Right hindlimb (tissue), 1 donor: ENCODE results near the gene PLCD3.
"Not testable (repeated sequence)": the region's sequence is repeated elsewhere in the genome, so short reads cannot be mapped to it uniquely, and the experiment has no call there.

Experiments
- DNase-seq: peaks from one replicate; pipeline ENCODE4 v3.0.0-alpha.2; 2018

The PLCD3 gene

DNA sequence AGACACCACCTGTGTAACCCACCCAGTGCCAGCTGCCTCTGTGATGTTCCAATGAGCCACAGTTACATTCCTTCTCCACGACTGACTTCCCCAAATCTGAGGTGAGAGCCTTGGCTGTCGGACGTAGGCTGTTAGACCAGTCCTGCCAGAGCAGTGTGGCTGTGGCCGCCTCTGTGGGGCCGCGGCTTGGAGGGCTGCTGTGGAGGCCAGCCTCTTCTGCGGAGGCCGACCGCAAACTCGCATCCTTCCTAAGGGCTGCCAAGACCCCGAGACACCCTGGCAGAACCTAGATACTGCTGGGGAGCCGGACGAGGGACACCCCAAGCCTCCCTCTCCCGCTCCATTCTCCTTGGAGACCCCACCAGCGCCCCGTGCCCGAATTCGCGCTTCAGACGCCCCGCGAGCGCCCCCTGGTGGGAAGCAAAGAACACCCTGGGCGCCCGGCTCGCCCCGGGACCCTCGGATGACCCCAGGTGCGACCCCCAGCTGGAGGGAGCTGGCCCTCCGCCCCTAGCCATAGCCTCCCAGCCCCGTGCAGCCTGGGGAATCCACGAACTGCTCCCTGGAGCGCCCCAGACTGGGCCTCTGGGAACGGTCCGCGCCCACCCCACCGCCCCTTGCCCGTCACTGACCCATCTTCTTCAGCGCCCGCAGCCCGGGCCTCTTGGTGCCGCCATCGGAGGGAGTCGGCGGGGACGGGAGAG lies 547 bp downstream of the PLCD3 start:
- DNase-seq, result peak; percentile 59

DNA sequence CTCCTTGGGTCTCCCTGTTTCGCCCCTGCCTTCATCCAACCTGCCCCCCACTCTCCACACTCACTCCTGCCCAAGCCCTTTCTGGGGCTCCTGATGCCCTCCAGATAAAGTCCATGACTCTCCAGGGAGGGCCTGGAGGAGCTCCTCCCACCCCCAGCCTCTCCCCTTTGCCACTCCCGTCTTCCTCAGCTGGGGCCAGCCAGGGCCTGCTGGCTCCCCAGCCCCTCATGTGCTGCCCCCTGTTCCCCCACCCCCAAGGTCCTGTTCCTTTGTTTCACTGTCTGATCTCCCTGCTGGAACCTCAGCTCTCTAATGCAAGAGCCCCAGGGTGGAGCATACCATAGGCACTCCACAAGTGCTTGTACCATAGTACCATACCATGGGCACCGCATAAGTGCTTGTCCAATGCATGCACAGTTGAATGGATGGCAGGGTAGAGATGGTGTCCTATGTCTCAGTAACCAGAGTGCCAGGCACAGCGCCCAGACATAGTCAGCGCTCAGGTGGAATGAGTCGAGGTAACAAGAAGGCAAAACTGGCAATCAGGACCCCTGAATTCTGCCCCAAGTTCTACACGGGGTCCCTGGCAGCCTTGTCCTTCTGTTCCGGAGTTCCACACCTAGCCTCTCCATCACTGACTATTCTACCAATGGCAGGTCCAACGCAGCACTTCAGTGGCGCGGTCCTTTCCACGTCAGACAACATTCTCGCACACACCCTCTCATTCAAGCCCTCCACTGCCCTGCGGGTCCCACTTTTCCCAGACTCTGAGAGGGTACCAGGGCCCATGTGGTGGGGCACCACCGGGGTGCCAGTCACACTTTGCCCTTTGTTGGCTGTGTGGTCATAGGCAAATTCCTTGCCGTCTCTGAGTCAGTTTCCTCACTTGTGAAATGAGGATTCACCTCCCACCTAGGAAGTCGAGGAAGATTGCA lies 1.4 kb downstream of the PLCD3 start:
- no peak for DNase-seq

DNA sequence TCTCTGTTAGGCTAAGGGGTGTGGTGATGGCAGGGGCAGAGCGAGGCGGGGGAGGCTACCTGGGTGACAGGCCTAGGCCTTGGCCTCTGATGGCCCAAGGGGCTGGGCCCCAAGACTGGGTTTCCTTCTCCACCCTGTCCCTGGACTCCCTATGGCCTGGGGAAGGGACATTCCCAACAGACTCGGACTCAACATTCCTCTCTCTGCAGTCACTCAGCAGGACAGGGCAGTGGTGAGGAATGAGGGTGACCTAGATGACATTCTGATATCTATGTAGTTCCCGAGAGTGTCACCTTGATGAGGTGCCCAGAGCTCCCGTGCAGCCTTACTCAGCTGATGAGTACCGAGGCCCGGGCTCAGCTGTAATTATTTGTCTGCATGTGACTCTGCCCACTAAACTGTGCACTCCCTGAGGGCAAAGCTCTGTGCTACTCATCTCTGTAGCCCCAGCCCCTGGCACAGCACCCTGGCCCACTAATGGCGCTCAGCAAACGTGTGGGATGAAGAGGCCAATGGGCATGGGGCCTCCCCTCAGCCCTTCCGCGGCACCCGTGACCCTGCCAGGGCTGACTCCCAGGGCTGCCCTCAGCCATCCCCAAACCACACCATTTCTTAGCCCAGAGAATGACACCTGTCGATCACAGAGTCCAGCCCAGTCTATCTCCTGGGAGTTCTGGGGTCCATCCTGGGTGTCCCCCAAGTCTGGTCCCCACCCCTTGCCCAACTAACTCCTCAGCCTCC lies 2.2 kb downstream of the PLCD3 start:
- no peak for DNase-seq

DNA sequence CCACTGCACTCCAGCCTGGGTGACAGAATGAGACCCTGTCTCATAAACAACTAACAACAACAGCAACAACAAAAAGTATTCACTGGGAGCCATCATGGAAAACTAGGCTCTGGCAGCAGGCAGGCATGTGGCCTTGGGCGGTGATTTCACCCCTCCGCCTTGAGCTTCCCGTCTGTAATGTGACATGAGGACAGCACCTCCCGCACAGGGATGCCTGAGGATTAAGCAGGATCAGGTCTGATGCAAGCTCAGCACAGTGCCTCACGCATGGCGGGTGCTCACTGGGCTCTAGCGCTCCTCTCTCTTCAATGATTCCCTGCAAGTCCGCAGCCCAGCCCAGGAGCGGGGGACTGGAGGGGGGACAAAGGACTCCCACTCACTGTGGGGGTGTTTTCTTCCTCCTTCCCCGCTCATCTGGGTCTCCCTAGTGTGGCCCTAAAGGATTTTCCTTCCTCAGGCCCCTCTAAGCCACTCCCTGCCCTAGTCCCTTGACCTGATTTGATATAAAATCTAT lies 2.8 kb downstream of the PLCD3 start:
- no peak for DNase-seq

DNA sequence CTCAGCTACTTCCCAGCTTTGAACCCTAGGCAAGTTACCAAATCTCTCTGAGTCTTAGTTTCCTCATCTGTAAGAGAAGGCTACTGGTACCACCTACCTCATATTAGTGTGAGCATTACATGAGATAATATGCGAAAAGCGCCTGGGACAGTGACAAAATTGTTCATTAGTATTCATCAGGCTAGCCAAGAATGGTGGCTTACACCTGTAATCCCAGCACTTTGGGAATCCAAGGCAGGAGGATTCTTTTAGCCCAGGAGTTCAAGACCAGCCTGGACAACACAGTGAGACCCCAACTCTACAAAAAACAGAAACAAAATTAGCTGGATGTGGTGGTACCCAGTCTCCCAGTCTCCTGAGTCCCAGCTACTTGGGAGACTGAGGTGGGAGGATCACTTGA lies 3.3 kb downstream of the PLCD3 start:
- no peak for DNase-seq

DNA sequence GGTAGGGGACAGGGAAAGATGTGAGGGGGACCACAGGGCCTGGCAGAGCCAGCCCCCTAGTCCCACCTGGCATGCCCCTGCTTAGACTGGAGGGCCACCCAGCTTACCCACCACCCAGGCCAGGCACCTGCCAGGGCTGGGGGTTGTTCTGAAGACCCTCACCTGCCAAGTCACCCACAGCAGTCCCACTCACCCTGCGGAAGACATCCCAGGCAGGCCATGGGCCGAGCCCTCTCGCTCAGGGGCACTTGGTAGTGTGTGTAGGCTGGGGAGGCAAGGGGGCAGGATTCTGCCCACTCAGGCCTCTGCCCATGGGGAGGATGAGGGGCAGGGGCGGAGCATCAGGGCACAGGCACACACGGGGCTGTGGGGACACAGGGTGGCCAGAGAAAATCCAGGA lies 4.0 kb downstream of the PLCD3 start:
- no peak for DNase-seq

DNA sequence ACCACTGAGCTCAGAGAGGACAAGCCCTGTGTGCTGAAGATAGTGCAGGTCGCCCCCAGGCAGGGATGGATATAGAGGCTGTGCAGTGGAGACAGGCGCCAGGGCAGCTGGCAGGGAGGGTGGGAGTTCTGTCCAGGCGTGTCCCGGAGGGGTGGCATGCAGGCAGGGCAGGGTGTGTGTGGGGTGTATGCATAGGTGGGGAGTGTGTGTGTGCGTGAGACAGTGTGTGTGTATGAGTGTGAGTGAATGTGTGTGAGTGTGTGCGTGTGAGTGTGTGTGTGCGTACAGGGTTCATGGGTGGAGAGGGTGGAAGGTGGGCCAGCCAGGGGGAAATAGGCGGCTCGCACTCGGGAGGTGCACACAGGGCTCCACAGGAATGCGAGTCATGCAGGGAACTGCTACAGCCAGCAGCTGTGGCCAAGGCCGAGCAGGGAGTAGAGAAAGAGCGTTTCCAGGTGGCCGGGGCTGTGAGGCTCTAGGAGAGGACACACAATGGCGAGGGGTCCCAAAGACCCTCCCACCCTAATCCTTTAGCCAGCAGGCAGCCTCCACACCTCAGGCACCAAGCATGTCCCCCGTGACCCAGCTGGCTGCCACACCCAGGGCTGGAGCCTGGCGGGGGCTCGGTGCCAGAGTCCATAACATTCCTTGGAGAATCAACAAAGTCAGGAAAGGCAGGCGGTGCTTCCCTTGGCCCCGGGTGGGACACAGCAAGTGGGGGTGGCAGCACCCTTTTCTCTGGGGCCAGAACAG lies 4.6 kb downstream of the PLCD3 start:
- DNase-seq, result no peak

DNA sequence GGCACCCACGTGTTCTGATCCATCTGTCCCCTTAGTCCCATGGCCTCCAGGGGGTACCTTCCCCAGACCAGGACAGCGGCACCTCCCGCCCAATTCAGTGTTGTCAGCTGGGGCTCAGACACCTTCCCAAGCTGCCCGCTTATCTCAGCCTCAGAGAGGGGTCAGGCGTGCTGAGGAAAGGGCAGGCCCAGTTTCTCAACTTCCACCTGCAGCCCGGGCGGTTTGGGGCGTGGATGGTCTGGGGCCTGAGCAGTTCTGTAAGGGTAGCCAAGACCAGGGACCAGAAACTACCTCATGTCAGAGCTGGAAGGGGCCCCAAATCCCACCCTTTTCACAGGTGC lies 5.1 kb downstream of the PLCD3 start:
- DNase-seq, result no peak

DNA sequence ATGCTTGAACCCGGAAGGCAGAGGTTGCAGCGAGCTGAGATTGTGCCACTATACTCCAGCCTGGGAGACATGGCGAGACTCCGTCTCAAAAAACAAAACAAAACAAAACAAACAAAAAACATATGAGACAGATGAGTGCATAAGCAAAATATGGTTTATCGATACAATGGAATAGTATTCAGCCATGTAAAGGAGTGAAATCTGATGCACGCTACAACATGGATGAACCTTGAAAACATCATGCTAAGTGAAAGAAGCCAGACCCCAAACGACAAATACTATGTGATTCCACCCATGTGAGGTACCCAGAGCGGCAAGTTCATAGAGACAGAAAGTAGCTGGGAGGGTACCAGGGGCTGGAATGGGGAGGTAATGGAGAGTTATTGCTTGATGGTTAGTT lies 6.8 kb downstream of the PLCD3 start:
- no peak for DNase-seq

DNA sequence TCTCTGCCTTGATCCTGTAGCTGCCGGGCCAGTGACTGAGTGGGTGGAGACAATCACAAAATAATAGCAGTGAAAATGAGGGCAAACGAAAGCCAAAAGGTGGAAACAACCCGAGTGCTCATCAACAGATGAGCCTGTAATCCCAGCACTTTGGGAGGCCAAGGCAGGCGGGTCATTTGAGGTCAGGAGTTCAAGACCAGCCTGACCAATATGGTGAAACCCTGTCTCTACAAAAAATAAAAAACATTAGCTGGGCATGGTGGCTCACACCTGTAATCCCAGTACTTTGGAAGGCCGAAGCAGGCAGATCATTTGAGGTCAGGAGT lies 7.6 kb downstream of the PLCD3 start:
- not testable (repeated sequence) for DNase-seq

DNA sequence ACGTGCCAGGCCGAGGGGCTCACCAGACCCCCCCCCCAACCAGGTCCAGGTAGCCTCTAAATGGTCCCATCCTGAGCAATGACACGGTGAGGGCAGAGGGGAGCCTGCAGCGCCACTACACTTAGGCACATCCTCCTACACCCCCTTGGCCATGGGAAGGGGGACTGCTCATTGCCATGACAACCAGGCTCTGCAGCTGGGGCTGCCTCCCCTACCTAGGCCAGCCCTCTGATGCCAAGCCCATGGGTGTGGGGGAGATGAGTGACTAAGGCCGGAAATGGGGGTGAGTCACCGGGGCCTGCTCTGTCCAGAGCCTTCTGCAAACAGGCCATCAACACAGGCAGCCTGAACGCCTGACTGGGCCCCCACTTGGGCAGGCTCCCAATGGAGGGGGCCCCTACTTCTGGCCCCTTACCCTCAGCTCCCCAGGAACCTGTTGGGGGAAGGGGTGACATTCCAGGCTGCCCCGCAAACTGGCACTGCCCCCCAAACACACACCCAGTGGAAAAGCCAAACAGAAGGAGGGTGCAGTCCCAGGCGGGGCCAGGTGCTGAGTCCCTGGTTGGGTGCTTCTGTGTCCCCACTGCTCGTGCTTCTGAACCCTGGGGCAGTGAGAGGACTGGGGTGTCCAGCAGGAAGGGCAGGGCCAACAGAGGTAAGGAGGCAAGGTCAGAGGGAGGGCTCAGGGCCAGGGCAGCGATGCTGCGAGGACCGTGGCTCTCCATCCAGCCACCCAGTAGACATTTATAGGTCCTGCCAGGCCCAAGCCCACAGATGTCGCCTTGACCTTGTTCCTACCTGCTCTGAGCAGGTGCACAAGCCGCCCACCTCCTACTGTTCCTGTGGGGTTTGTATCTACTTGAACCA lies 8.2 kb downstream of the PLCD3 start:
- no peak for DNase-seq

DNA sequence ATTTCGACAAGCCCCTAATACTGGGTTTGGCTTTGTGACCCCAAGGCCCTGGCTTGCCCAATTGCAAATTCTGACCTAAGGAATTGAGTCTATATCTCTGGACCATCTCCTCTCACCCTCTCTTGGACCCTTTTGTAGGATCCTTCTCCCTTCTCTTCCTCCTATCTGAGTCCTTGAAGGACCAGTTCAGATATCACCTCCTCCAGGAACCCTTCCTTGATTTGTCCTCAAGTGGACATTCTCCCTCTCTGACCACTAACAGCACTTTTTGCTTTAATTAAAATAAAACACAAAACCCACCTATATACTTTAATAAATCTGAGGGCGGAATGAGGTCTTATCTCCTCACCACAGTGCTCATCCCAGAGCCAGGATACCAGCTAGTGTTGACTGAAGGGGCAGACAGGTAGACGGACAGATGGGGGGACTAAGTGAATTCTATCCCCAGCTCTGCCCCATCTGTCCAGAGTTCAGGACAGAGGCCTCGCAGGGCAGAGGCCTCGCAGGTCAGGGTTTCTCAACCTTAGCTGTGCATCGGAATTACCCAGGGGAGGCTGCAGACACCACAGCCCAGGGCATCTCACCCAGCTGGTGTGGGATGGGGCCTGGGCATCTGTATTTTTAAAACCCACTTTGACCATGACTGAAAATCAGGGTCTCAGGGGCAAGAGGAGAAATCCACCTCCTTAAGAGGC lies 9.1 kb downstream of the PLCD3 start:
- no peak for DNase-seq

DNA sequence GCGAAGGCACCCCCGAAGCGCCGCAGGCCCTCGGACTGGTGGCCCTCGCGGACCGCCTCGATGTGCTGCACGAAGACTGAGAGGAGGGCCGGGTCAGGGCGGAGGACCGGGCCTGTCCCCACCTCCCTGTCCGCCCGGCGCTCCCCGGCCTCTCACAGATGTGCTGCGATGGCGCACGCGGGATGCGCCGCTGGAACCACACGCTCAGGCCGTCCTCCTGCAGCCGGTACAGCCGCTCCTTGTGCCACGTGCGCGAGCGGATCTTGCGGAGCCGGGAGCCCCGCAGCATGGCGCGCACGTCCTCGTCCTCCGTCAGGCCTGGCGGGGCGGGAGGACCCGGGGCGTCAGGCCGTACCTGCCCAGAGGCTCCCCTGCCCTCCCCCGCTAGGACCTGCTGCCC lies 11.3 kb downstream of the PLCD3 start:
- DNase-seq, result peak; percentile 20

DNA sequence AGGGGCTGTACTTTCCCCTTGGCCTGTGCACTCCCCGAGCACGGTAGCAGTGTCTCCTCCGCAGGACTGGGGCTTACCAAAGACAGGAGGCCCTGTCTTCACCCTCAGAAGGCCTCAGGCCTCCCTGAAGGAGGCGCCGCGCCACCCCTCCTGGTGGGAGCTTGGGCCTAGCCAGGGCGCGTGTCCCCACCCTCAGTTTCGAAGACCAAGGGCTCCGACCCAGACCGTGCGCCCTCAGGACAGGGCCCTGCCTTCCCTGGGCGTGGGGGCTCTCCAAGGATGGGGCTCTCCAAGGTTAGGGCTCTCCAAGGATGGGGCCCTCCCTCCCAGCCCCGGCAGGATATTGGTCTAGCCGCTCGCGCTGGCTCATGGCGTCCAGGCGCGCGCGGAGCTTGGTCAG lies 11.8 kb downstream of the PLCD3 start:
- no peak for DNase-seq

DNA sequence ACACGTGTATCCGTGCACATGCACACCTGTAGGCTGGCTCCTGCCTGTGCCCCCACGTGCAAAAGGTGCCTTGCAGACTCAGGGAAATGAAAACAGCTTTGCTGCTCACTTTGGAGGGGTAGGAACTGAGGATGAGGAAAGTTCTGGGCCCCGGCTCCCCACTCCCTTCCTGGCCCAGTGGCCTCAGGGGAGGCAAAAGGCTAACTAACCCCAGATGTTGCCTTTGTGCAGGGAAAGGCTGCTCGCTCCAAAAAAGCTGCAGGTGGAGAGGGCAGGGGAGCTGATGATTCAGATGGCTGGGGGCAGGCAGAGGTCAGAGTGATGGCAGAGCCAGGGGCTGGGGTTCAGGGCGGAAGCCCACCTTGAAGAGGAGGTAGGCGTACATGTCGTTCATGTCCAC lies 12.4 kb downstream of the PLCD3 start:
- DNase-seq, result peak; percentile 19

DNA sequence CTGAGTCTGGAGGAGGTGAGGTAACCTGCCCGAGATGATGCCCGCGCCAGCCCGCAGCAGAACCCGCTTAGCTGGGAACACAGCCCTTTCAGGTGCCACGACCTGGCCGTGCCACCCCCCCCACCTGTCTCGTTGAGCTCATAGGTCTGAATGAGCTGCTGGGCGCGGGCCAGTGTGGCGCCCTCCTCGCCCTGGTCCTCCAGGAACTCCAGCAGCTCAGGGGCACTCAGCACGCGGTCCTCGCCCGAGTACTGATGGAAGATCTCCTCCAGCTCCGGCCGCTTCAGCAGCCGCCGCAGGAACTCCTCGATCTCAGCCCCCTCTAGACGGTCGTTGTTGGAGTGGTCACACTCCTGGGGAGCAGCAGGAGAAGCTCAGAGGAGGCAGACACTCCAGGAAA lies 13.6 kb downstream of the PLCD3 start:
- no peak for DNase-seq

DNA sequence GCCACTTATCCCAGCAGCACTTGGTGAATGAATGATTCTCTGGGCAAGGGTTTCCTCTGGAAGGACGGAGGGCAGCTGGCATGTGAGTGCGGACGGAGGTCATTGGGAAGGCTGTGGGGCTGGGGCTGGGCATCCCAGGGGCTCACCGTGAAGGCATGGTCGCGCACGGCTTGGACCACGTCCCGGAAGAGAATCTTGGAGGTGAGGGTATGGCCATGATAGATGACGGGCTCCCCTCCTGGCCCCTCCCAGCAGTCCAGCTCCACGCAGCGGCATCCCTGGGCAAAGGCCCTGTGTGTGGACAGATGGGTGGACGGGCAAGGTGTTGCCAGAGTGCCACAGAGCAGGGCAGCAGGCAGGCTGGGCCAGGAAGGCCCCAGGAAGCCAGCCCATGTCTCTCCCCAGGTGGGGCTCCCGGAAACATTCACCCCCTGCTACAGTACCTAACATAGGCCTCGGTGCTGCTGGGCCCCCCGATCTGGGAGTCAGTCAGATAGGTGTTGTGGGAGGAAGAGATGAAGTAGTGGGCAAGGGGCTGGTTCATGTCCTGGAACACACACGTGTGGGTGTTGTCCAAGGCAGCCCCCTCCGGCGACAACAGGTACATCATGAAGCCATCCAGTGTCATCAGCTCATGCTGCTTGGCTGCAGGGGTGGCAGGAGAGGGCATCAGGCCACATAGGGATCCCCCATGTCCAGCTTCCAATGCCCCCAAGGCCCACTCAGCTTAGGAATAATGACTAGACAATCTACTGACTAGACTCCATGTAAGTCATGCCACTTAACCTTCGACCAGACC lies 14.3 kb downstream of the PLCD3 start:
- DNase-seq, result no peak

DNA sequence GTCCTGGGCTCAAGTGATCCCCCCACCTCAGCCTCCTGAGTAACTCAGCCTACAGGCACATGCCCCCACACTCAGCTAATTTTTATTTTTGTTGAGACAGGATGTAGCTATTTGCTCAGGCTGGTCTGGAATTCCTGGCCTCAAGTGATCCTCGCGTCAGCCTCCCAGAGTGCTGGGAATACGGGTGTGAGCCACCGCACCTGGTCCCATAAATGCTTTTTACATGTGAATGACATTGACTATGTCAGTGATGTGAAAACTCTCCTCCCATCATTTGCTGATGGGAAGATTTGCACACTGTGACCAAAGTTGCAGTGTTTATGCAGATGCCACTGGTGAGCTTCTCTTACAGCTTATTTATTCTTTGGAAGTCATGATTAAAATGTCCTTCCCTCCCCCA lies 15.0 kb downstream of the PLCD3 start:
- DNase-seq, result no peak

DNA sequence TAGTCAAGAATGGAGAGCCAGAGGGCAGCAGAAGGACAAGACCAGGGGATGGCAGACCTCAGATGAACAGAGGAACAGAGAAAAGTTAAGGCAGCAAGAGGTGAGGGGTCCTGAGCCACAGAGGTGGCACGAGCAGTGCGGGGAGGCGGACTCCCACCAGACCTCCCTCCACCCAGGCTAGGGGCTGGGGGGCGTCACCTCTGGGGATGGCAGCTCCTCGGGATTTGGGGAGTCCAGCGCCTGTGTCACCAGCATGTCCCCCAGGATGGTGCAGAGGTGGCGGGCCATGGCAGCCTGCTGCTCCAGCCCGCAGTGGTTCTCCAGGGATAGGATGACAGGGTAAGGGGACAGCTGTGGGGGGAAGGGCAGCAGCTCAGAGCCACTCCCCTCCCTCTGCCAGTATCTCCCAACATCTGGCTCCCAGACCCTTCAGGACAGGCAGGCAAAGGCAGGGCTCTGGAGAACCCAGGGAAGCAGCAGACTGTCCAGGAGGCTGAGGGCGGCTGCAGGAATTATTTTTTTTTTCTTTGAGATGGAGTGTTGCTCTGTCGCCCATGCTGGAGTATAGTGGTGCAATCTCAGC lies 15.8 kb downstream of the PLCD3 start:
- DNase-seq, result no peak

DNA sequence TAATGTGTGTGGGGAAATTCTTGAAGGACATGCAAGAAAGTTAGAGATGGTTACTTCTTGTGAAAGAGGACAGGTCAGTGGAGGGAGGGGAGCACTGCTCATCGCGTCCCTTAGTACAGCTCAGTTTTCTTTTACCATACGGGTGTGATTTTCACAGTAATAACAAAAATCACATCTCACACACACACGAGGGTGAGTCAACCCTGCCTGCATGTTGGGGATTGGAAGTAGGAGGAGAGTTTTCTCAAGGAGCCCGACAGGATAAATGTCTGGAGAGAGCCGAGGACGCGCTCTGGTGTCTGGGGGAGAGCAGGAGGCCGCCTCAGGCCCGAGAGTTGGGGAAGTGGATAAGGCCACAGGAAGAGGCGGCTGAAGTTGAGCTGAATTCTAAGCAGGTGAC lies 16.4 kb downstream of the PLCD3 start:
- DNase-seq, result no peak
